ENCODE results near the gene CHST3. TPM values are rescaled to one million over a fixed set of nuclear protein-coding genes. Genes with fewer than 3 reads are reported as not detected.

Gene CHST3
- total and polyA plus RNA-seq, 9 of the 15 experiments (the other 6 are each of a cell fraction or from before 2014, with no cell fraction given), result 0.01 to 1.3 (median 0.15) TPM

DNA sequence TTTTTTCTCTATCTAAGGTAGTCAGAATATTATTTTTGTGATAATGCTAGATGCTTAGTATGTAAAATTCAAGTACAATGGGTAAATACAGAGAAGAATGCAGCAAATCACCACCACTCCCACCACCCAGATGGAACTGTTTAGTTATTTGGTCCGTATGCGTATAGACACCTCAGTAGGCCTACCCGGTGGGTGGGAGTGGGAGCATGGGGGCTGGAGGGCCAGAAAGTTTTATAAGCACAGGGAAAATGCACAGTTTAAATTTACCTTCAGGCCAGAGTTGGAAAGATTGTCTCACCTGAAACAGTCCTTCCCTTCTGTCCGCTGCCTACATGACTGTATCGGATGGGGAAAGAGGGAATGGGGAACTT lies 15.5 kb downstream of the CHST3 start:
- Histone ChIP-seq H3K9me1 (ENCODE audit: control insufficient read depth, insufficient read depth, low read length) (no peaks in the 10 kb centered on the region), H3K36me3 (ENCODE audit: control insufficient read depth, insufficient read depth, low read length) (no peaks in the 10 kb centered on the region), H3K9me3 (replicated peaks; ENCODE audit: control insufficient read depth, insufficient read depth, low read depth, low read length) (no peaks in the 10 kb centered on the region), H3K4me3 (no peak overlapping the region), H3K4me1 (replicated peaks in 1 of 2; ENCODE audit: control insufficient read depth in 2 of 2, insufficient read depth in 2 of 2, low read length in 2 of 2) (peaks cover 15 to 18% of the 10 kb centered on the region in 2 experiments; a peak in 4 of 5 replicates), H3K4me2 (ENCODE audit: insufficient read depth, low read length) (no peak overlapping the region), H3K79me2 (ENCODE audit: control insufficient read depth, insufficient read depth, low read length) (no peaks in the 10 kb centered on the region), H4K20me1 (replicated peaks; ENCODE audit: control insufficient read depth, insufficient read depth, low read length) (no peaks in the 10 kb centered on the region; the same call in none of the 2 replicates), H3K9ac (ENCODE audit: insufficient read depth in 1 of 2, low read depth in 2 of 2, low read length in 2 of 2) (no peak overlapping the region), H2AFZ (ENCODE audit: low read depth, low read length) (no peak overlapping the region), H3K27ac (ENCODE audit: extremely low read depth, low read depth, low read length) (no peak overlapping the region), H3K27me3 (ENCODE audit: control insufficient read depth in 2 of 2, insufficient read depth in 2 of 2, low read length in 2 of 2) (peaks cover 11 to 45% of the 10 kb centered on the region in 2 experiments; a peak in 4 of 5 replicates)
- POLR2A ChIA-PET, result interaction anchor here (0.7 to 1.0 kb wide), 2 partner anchors 9 to 893 kb away, joined by 3 to 4 read pairs; no protein-coding TSS in a partner anchor
- no peak for DNase-seq (ENCODE audit: extremely low read depth in 1 of 4, low spot score in 3 of 4)
- intact Hi-C loops (cut with micrococcal nuclease), result loop anchor here (5.0 kb wide), 2 partner anchors 68 to 72 kb away; no protein-coding TSS in a partner anchor
- in situ Hi-C loops (cut with MboI), result no loop called here
- ATAC-seq, result no peak
- WGBS (ENCODE audit: insufficient coverage, low coverage, missing lambda C conversion rate), result 70% methylated on average over 5 of the region's 5 CpGs
- no peak for TF ChIP-seq ARID2 (IDR thresholded peaks at IDR 0.05)
- TF ChIP-seq, protein P1, sequence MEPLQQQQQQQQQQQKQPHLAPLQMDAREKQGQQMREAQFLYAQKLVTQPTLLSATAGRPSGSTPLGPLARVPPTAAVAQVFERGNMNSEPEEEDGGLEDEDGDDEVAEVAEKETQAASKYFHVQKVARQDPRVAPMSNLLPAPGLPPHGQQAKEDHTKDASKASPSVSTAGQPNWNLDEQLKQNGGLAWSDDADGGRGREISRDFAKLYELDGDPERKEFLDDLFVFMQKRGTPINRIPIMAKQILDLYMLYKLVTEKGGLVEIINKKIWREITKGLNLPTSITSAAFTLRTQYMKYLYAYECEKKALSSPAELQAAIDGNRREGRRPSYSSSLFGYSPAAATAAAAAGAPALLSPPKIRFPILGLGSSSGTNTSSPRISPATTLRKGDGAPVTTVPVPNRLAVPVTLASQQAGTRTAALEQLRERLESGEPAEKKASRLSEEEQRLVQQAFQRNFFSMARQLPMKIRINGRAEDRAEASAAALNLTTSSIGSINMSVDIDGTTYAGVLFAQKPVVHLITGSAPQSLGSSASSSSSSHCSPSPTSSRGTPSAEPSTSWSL (CRISPR knock-in tag; IDR thresholded peaks at IDR 0.05; ENCODE audit: borderline replicate concordance), result no peak
- TF ChIP-seq GTF2F1 (IDR thresholded peaks at IDR 0.05; ENCODE audit: low read depth, low read length), result no peak
- no peak for TF ChIP-seq ZEB2 (IDR thresholded peaks at IDR 0.05)
- TF ChIP-seq, protein P2, sequence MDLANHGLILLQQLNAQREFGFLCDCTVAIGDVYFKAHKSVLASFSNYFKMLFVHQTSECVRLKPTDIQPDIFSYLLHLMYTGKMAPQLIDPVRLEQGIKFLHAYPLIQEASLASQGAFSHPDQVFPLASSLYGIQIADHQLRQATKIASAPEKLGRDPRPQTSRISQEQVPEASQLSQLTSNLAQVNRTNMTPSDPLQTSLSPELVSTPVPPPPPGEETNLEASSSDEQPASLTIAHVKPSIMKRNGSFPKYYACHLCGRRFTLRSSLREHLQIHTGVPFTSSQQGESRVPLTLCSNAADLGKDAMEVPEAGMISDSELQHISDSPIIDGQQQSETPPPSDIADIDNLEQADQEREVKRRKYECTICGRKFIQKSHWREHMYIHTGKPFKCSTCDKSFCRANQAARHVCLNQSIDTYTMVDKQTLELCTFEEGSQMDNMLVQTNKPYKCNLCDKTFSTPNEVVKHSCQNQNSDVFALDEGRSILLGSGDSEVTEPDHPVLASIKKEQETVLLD (IDR thresholded peaks at IDR 0.05), result no peak
- no peak for TF ChIP-seq BRD9 (IDR thresholded peaks at IDR 0.05; ENCODE audit: low read depth, partially characterized antibody)
- TF ChIP-seq CAMTA2 (CRISPR knock-in tag; conservative IDR thresholded peaks at IDR 0.05), result no peak
- no peak for TF ChIP-seq ZZZ3 (IDR thresholded peaks at IDR 0.05)
- TF ChIP-seq, protein P3, sequence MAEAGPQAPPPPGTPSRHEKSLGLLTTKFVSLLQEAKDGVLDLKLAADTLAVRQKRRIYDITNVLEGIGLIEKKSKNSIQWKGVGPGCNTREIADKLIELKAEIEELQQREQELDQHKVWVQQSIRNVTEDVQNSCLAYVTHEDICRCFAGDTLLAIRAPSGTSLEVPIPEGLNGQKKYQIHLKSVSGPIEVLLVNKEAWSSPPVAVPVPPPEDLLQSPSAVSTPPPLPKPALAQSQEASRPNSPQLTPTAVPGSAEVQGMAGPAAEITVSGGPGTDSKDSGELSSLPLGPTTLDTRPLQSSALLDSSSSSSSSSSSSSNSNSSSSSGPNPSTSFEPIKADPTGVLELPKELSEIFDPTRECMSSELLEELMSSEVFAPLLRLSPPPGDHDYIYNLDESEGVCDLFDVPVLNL (CRISPR knock-in tag; IDR thresholded peaks at IDR 0.05; ENCODE audit: low read depth), result no peak
- no peak for TF ChIP-seq RBM25 (IDR thresholded peaks at IDR 0.05; ENCODE audit: low read depth, low read length, severe bottlenecking)
- no peak for TF ChIP-seq CREM (IDR thresholded peaks at IDR 0.05; ENCODE audit: low read depth)
- no peak for TF ChIP-seq JUND (IDR thresholded peaks at IDR 0.05; ENCODE audit: borderline replicate concordance, low read depth, low read length)
- TF ChIP-seq JUND (tag; IDR thresholded peaks at IDR 0.05; ENCODE audit: borderline replicate concordance, low read depth, low read length), result no peak
- BruUV-seq (replicated peaks), result no TSS peak
- no peak for FAIRE-seq
- CTCF ChIA-PET (ENCODE audit: low intra/inter-chr PET ratio), result interaction anchor here (0.6 kb wide), 1 partner anchor 469 kb away, joined by 3 read pairs; no protein-coding TSS in a partner anchor

All from K562 (cell line).